ENCODE measurements around the gene SLC6A17. TPM values are rescaled to one million over a fixed set of nuclear protein-coding genes. Genes with fewer than 3 reads are reported as not detected.
A peak's percentile ranks its signal among the peaks of the same experiment; 100 is the strongest.

Gene SLC6A17
- total RNA-seq, 1 experiment from 2014 or later: 0.17 TPM

DNA sequence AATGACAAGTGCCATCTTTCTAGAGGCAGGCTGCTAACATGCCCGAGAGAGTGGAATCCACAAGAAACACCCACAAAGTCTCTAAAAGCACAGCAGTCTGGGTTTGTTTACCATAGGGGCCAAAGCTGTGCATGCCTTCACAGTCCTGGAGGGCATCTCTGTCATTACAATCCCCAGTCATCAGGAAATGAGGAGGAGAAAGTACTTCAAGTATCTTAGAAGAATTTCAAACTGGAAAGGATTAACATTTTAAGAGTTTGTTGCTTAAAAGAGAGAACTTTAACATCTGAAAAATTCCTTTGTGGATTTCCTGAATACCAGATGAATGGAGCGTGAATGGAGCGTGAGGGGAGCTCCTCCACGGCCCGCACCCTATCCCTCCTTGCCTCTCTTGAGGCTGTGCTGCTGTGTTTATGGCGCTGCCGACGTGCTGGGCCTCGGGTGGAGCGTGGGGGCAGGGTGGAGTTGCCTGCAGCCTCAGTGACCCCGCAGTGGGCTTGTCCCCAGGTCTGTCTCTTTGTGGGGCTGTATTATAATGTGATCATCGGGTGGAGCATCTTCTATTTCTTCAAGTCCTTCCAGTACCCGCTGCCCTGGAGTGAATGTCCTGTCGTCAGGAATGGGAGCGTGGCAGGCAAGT lies 23.3 kb downstream of the SLC6A17 start:
- DNase-seq (ENCODE audit: low spot score): no peak

DNA sequence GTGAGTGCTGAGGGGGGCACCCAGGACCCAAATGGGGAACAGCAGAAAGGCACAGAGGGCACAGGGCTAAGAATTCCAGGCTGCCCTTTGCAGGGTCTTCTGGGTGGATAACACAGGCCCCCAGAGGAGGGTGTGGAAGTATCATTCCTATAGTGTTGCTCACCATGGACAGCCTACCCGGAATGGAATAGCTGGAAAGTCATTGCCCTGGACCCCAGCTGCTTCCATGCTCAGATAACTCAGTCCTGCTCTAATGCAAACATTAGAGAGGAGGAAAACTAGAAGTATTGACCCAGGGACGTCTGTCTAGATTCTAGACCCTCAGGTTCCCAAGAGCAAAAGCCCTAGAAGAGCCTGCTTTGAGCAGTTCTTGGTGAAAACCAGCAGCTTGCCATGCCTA lies 24.7 kb downstream of the SLC6A17 start:
- DNase-seq (ENCODE audit: low spot score): no peak

DNA sequence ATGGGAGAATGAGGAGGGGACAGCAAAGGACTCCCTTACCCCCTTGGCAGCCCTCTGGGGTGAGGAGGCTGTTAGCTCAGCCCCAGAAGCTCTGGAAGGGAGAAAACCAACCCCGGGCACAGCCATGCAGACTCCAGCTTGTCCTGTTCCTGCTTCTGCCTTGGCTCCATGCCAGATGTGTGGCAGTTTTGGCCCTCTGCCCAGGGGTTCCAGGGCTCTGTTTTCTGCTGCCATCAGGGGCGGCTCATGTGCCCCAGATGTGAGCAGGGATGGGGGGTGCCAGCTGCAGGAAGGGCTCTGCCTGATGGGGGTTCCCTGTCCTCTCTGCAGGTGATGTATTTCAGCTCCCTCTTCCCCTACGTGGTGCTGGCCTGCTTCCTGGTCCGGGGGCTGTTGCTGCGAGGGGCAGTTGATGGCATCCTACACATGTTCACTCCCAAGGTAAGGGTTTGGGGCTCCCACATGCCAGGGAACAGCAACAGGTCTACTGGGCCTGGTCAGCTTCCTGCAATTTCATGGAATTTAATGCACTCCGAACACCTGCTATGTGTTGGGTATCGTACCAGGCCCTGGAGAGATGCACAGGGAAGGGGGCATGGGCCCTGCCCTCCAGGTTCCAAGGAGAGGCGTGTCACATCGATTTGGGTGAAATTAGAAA lies 26.1 kb downstream of the SLC6A17 start:
- DNase-seq (ENCODE audit: low spot score): no peak

DNA sequence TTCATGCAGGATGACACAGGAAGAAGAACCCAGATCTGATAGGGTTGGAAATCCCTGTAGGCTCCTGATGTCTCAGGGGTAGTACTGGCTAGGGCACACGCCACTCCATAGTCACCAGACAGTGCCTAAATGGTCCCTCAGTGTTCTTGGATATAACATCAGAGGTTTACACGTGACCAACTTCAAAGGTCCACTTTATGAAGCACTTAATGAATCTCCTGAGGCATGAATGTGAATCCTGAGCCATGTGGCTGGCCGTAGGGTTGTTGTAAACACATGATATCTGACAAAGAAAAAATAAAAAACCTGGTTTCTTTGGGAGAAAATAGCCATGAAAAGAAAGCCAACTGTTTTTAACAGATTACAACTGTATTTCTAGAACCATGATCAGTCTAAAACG lies 27.5 kb downstream of the SLC6A17 start:
- DNase-seq (ENCODE audit: low spot score): no peak

DNA sequence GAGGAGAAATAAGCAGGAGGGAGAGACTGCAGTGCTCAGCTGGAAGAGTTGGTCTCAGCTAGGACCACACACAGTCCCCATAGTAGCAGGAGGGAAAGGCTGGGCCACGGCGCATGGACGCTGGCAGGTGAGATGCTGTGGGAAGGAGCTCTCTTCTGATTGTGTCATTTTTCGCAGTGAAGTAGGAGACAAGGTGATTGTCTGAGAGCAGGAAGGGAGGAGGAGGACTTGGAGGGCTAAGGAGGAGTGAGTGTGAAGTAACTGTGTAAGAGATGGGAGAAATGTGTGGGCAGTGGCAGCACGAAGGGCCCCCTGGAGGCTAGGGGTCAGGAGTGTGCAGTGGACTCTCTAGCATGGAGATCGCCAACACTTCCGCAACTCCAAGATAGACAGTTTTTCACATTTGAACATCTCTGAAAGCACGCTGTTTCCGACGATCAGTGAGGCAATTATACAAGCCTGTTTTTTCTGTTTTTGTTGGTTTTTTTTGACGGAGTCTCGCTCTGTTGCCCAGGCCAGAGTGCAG lies 33.4 kb downstream of the SLC6A17 start:
- no peak for DNase-seq (ENCODE audit: low spot score)

DNA sequence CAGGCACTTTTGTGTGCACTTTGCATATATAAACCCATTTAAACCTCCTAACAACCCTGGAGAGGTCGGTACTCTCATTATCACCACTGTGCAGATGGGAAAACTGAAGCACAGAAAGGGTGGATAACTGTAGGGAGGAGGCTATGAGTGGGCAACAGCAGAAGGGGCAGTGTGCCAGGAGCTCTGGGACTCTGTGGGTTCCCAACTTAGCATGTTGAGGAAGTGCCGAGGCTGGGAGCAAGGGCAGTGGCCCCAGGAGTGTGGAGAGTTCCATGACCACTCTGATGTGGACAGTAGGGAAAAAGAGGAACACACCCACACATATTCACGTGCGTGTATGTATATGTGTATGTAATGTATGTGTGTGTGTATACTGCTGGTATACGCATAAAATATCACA lies 34.2 kb downstream of the SLC6A17 start:
- DNase-seq (ENCODE audit: low spot score): no peak

DNA sequence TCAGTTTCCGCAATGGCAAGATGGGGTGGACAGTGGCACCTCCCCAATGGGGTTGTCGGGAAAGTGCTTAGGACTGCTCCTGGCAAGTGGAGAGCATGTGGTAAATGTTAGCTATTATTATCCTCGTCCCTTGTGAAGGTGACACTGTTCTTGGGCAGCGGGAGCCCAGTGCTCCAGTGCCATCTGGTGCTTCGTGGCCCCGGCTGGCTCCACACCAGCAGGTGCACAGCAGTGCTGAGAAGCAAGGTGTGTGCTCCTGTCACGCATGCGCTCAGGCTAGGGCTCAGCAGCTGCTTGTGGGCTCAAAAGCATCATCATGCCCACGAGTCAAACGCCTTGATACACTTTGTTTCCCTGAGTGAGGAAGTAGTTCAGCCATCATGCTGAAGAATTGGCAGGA lies 34.9 kb downstream of the SLC6A17 start:
- no peak for DNase-seq (ENCODE audit: low spot score)

DNA sequence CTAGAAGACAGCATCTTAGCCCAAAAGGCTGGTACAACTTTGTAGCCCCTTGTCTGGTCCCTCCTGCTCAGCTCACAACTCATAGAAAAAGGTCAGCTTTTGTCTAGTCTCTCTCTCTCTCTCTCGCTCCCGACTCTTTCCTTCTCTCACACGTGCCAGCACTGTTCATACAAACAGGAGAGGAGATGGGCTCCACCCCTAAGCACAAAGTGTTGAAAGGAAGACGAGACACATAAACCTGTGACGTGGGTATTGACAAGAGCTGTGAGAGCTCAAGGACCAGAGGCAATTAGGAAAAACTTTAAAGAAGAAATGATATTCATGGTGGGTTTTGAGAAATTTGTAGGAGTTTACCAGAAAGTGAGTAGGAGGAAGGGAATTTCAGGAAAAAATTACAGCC lies 36.3 kb downstream of the SLC6A17 start:
- DNase-seq (ENCODE audit: low spot score): no peak

DNA sequence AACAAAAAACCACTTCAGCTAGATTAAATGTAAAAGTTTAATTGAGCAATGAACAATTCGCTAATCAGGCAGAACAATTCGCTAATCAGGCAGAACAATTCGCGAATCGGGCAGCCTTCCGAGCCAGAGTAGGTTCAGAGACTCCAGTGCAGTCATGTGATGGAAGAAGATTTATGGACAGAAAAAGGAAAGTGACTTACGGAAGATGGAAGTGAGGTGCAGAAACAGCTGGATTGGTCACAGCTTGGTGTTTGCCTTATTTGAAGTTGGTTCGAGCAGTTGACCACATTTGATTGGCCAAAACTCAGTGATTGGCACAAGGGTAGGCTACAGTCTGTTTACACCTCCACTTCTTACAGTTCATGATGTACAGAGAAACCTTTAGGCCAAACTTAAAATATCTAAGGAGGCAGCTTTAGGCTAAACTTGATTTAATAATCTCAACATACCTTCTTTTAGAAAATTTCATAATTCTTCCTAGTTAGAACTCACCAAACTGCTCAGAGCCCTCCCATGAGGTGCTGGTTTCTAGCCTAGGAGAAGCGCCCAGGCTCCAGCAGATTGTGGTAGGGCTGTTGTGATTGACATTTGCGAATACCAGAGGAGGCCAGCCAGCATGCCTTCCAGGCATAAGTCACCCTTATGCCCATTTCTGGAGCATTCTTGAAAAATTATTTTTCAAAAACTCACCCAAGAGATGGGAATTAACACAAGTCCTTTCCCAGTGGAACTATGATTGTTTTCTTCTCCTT lies 37.0 kb downstream of the SLC6A17 start:
- no peak for DNase-seq (ENCODE audit: low spot score)

DNA sequence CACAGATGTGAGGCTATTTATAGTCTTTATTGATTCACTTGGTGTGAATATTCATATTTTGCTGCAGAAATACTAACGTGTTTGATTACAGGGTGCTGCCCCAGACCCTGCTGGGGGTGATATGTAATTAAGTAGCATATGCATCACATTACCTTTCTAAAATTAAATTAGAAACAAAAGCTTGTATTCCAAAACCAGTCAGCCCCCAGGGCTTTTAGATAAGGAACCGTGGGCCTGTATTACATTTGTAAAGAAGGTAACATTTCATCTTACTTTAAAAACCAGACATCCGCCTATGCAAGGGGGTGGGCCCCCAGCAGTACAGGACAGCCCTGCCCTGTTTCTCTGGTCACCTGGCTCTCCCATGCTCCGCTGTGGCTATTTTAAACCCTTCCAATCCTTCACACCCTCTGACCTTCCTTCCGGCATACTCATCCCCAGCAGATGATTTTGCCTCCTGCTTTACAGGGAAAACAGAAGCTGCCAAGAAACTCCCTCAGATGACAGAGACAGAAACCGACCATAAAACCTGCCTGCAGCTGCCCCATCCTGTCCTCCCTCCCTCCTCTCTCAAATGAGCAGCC lies 37.8 kb downstream of the SLC6A17 start:
- DNase-seq (ENCODE audit: low spot score): no peak

DNA sequence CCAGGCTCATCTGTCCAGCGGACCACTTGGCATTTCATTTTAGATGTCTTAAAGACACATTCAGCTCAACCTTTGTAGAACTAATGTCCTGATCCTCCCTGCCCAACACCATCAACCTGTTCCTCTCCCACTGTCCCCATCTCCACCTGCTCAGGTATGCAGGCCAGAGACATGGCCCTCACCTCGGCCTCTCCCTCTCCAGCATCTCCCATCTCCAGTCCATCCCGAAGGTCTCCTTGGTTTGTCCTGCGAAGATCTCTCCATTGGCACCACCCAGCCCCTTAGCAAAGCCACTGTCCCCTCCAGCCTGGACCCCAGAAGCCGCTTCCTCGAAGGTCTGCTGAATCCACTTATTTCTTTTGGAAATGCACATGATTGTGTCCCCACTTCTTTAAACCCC lies 38.9 kb downstream of the SLC6A17 start:
- no peak for DNase-seq (ENCODE audit: low spot score)

DNA sequence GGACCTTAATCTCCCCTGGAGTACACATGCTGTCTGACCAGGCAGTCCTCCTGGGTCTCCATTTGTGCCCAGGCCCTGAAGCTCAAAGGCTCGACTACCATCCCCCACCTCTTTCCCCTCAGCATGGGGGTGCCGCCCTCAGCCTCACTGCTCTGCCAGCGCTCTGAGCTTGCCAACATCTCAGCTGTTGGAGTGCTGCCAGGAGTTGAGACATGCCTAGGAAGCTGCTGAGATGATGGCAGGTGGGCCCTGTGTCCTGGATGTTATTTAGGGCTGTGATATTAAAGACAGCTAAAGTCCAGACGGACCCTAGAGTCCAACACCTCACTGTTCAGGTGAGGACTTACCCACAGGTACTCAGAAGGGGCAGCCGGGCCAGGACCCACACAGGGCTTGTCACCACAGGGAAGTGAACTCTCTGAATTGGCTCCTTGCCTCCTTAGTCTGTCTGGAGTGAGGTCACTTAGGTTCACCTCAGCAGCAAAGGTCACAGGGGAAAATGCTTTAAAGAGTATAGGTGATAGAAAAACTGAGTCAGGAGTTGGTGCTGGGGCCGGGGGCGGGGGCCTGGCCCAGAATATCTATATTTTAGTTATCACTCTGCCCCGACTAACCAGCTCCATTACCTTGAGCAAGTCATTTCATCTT lies 40.1 kb downstream of the SLC6A17 start:
- no peak for DNase-seq (ENCODE audit: low spot score)

DNA sequence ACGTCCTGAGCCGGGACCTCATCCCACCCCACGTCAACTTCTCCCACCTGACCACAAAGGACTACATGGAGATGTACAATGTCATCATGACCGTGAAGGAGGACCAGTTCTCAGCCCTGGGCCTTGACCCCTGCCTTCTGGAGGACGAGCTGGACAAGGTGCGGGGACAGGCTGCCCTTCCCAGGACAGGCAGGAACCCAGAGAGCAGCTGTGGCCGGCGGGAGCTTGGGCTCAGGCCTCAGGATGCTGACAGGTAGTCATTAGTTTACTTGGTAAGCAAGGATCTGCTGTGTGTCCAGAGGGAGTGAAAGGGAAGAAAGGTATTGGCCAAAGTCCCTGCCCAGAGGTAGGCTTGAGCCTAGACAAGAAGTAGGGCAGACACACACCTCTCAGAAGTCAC lies 42.2 kb downstream of the SLC6A17 start:
- DNase-seq (ENCODE audit: low spot score): no peak

DNA sequence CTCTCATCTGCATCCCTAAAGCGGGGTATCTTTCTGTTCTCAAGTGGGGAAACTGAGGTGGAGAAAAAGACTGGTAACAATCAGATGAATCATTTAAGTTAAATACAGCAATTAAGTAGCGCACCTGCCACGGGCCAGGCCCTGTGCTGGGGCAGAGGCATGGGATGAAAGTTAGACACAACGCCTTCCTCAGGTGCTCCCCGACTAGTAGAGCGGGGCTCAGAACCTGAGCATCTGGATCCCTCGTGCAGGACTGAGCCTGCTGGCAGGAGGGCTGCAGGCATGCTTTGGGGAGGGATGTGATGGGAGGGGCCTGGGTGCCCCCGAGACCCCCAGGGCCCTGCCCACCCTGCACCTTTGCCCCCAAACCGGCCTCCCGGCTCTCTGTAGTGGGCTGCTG lies 44.9 kb downstream of the SLC6A17 start:
- no peak for DNase-seq (ENCODE audit: low spot score)

DNA sequence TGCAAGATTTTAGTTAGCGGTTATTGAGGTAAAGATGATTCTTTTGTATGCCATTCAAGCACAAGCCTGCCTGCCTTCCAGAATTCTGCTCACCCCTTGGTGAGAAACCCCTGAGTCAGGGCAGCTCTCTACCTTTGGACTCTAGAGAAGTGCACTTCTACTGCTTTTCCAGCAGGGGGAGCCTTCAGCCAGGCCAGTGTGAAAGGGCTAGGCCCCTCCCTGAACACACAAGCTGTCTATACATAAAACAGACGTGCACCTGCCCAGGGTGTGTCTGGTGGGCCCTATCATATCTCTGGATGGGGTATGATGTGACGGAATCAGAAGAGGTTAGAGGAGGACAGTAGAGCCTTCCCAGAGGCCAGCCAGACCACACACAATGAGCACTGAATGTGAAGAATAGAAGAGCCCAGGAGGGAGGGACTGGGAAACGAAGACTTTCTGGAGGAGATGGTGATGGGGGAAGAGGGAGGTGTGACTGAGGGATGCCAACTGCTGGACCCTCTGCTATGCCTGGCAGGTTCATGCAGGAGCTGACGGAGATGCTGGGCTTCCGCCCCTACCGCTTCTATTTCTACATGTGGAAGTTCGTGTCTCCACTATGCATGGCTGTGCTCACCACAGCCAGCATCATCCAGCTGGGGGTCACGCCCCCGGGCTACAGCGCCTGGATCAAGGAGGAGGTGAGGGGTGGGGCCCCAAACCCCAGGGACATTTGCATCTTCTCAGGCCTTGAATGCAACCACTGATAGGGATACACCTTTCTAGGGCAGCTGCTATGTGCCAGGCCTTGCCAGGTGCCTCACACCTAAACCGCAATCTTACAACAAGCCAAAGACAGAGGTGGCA lies 46.8 kb downstream of the SLC6A17 start:
- peak; percentile 45 for DNase-seq (ENCODE audit: low spot score)

DNA sequence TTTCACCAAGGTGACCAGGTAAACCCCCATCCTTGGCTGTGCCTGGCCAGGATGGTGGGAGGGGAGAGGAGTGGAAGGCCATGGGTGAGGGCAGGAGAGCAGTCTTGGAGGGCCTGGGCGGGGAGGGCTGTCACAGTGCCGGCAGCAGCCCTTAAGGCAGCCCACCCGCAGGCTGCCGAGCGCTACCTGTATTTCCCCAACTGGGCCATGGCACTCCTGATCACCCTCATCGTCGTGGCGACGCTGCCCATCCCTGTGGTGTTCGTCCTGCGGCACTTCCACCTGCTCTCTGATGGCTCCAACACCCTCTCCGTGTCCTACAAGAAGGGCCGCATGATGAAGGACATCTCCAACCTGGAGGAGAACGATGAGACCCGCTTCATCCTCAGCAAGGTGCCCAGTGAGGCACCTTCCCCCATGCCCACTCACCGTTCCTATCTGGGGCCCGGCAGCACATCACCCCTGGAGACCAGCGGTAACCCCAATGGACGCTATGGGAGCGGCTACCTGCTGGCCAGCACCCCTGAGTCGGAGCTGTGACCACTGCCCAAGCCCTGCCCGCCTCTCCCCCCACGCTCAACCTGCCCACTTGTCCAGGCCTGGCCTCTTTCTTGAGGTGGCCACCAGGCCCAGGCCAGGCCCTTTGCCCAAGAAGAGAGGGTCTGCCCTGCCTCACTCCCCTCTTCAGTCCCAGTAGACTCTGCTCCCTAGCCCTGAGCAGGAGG lies 47.8 kb downstream of the SLC6A17 start:
- no peak for DNase-seq (ENCODE audit: low spot score)

DNA sequence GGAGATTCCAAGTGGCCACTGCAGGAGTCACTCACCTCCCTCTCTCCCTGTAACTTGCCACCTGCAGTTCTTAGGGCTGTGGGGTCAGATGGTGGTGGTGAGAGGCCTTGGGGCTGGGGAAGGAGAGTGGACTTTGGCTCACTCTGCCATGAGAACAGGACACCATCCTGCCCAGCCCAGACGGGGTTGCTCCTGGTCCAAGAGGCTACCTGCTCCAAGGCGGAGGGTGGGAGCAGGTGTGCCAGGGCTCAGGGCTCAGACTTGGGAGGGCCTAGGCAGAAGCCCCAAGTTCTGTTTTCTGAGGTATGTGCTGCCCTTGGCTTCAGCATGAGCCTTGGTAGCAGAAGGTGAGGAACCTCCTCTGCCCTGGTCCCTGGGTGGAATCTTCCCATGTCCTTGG lies 48.5 kb downstream of the SLC6A17 start:
- no peak for DNase-seq (ENCODE audit: low spot score)

DNA sequence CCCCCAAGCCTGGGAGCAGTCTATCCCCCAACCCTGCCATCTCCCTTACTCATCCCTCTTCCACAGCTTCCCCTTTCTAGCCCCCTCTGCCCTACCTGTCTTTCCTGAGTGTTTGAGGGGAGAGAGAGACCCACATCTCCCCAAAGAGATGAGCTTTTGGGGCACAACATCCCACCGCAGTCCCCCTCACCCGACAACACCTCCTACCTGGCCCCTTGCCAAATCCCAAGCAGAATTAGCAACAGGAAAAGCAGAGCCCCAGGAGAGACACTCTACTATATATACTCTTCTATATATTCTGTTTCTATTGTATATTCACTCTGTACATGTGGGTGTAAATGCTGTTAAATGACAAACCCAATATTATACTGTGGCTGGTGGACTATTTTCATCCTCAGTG lies 49.9 kb downstream of the SLC6A17 start:
- DNase-seq (ENCODE audit: low spot score): no peak

DNA sequence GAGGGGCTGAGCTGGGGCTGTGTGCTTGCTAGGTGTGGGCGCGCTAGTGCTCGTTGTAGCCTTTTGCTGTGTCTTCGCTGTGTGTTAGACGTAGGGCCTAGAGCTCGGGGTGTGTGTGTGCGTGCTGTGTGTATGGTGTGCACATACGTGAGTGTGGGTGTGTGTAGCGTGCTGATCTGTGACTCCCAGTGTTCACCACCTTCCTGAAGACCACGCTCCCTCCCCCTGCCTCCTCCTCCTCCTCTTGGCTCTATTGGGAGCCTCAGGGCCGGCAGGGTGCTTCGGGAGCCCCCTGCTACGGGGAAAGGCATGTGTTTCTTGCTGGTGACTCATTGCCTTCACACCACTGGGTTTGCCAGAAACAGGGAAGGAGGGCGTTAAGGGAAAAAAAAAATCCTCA lies 50.4 kb downstream of the SLC6A17 start:
- DNase-seq (ENCODE audit: low spot score): no peak

DNA sequence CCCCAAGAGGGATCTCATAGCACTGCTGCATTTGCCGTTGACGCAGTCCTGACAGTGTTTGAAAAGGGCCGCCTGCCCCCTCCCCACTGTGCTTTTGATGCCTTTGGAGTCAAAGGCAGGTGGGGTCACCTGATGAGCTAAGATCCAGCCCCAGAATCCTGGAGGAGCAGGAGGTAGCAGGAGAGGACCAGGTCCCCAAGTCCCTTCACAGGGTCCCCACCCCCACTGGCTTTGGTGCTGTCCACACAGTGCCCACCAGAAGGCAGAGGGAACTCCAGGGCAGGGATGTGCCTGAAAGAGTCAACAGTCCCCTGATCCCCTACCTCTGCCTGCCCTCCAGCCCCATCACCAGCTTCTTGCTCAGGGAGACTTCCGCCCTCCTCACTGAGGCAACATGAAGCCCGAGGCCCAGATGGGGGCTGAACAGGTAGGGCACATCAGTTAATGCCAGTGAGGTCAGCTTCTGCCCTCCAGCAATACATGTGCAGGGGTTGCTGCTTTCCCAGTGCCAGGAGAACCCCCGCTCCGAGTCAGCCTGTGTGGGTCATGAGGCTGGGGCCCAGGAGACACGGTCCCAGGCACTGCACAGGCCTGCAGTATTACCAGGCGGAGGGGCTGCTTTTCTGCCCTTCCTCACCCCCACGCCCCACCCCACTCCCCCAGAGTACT lies 51.0 kb downstream of the SLC6A17 start:
- DNase-seq (ENCODE audit: low spot score): no peak
